MM.1S (cell line): ENCODE data around the gene LRRC4C.

Experiments
- DNase-seq: peaks from one replicate; pipeline ENCODE4 v3.0.0-alpha.2; 2015
- H2AFZ ChIP-seq: fragments of 300-600 bp; sonication (generic); 2 replicates; pipeline ENCODE4 v1.6.0; 2016; ENCODE audit warnings: antibody characterized with exemption, low read length
- H3F3A ChIP-seq: fragments of 300-600 bp; sonication (generic); 2 replicates; pipeline ENCODE4 v1.6.1; 2016; ENCODE audit warnings: mild to moderate bottlenecking, antibody characterized with exemption, low read length, moderate library complexity, mixed read lengths; ENCODE audit not compliant: insufficient read depth
- H3K27ac ChIP-seq: fragments of 300-600 bp; sonication (generic); 2 replicates; pipeline ENCODE4 v1.5.1; 2016; ENCODE audit warnings: mild to moderate bottlenecking, low read length
- H3K27me3 ChIP-seq: fragments of 300-600 bp; sonication (generic); replicated peaks from 2 replicates; pipeline ENCODE4 v1.6.0; 2016; ENCODE audit warnings: low read length; ENCODE audit not compliant: insufficient read depth
- H3K36me3 ChIP-seq: fragments of 300-600 bp; sonication (generic); replicated peaks from 2 replicates; pipeline ENCODE4 v1.6.1; 2016; ENCODE audit warnings: mild to moderate bottlenecking, low read length, mixed read lengths; ENCODE audit not compliant: insufficient read depth
- H3K4me1 ChIP-seq: fragments of 300-600 bp; sonication (generic); 2 replicates; pipeline ENCODE4 v1.6.1; 2016; ENCODE audit warnings: low read length, mixed read lengths
- H3K4me2 ChIP-seq: fragments of 300-600 bp; sonication (generic); 2 replicates; pipeline ENCODE4 v1.6.0; 2016; ENCODE audit warnings: low read depth, low read length
- H3K4me3 ChIP-seq: fragments of 300-600 bp; sonication (generic); 2 replicates; pipeline ENCODE4 v1.5.1; 2016; ENCODE audit warnings: low read length, mixed read lengths
- H3K79me2 ChIP-seq: fragments of 300-600 bp; sonication (generic); 2 replicates; pipeline ENCODE4 v1.6.1; 2016; ENCODE audit warnings: mixed run types, low read length, mixed read lengths
- H3K9ac ChIP-seq: fragments of 300-600 bp; sonication (generic); 2 replicates; pipeline ENCODE4 v1.6.1; 2016; ENCODE audit warnings: low read length, mixed read lengths
- H3K9me2 ChIP-seq: fragments of 300-600 bp; sonication (generic); replicated peaks from 2 replicates; pipeline ENCODE4 v1.6.1; 2016; ENCODE audit warnings: mild to moderate bottlenecking, low read length, mixed read lengths; ENCODE audit not compliant: insufficient read depth
- H3K9me3 ChIP-seq: fragments of 300-600 bp; sonication (generic); replicated peaks from 2 replicates; pipeline ENCODE4 v1.6.1; 2016; ENCODE audit warnings: mild to moderate bottlenecking, low read length, mixed read lengths; ENCODE audit not compliant: insufficient read depth
- H4K20me1 ChIP-seq: fragments of 300-600 bp; sonication (generic); 2 replicates; pipeline ENCODE4 v1.6.1; 2016; ENCODE audit warnings: mild to moderate bottlenecking, low read length, moderate library complexity, mixed read lengths; ENCODE audit not compliant: insufficient read depth
- CTCF ChIP-seq: fragments of 300-600 bp; sonication (generic); IDR thresholded peaks from 2 replicates; pipeline ENCODE4 v1.5.1; 2016; ENCODE audit warnings: antibody characterized with exemption, low read length, mixed read lengths
- EZH2 ChIP-seq: fragments of 300-600 bp; sonication (generic); optimal IDR thresholded peaks from 2 replicates; pipeline ENCODE3; 2017; ENCODE audit warnings: low read depth, mild to moderate bottlenecking, antibody characterized with exemption, low read length, mixed read lengths
- EZH2phosphoT487 ChIP-seq: fragments of 300-600 bp; sonication (generic); IDR thresholded peaks from 2 replicates; pipeline ENCODE4 v1.6.1; 2018; ENCODE audit warnings: antibody characterized with exemption, low read length

Gene LRRC4C

GRCh38 chr11:41190437-41191082, 268.9 kb downstream of the LRRC4C start:
- no peaks in the 10 kb centered on the region for H3K79me2 ChIP-seq
- no peaks in the 10 kb centered on the region for H3F3A ChIP-seq
- TF ChIP-seq CTCF (no peak), EZH2phosphoT487 (no peak), EZH2 (no peak)
- no peak overlapping the region for H3K4me2 ChIP-seq
- no peaks in the 10 kb centered on the region for H4K20me1 ChIP-seq
- H3K4me3 ChIP-seq = no peak overlapping the region
- H3K27me3 ChIP-seq = no peaks in the 10 kb centered on the region
- H3K4me1 ChIP-seq = no peaks in the 10 kb centered on the region
- no peak overlapping the region for H2AFZ ChIP-seq
- DNase-seq = no peak
- no peaks in the 10 kb centered on the region for H3K9me2 ChIP-seq
- no peak overlapping the region for H3K9ac ChIP-seq
- no peaks in the 10 kb centered on the region for H3K36me3 ChIP-seq
- H3K27ac ChIP-seq = no peak overlapping the region
- no peaks in the 10 kb centered on the region for H3K9me3 ChIP-seq

- no peaks in the 10 kb centered on the region for H3K79me2 ChIP-seq
- H3K4me3 ChIP-seq = no peak overlapping the region
- H3K27me3 ChIP-seq = no peaks in the 10 kb centered on the region
- H3K9ac ChIP-seq = no peak overlapping the region
- no peak overlapping the region for H3K4me2 ChIP-seq
- TF ChIP-seq CTCF = no peak
- no peak for TF ChIP-seq EZH2phosphoT487
- no peak for TF ChIP-seq EZH2
- H3K9me3 ChIP-seq = no peaks in the 10 kb centered on the region
- no peaks in the 10 kb centered on the region for H3K9me2 ChIP-seq
- no peaks in the 10 kb centered on the region for H4K20me1 ChIP-seq
- H2AFZ ChIP-seq = no peak overlapping the region
- no peaks in the 10 kb centered on the region for H3F3A ChIP-seq
- no peak overlapping the region for H3K27ac ChIP-seq
- no peak for DNase-seq
- H3K36me3 ChIP-seq = no peaks in the 10 kb centered on the region
- no peaks in the 10 kb centered on the region for H3K4me1 ChIP-seq
These were observed 269.6 kb downstream of the LRRC4C start for GRCh38 chr11:41189701-41190436.

- Histone ChIP-seq H3K27ac (no peak overlapping the region), H4K20me1 (no peaks in the 10 kb centered on the region), H3K4me3 (no peak overlapping the region), H3K4me1 (no peaks in the 10 kb centered on the region), H3F3A (no peaks in the 10 kb centered on the region), H3K9me2 (no peaks in the 10 kb centered on the region), H3K9ac (no peak overlapping the region), H3K36me3 (no peaks in the 10 kb centered on the region), H3K79me2 (no peaks in the 10 kb centered on the region), H2AFZ (no peak overlapping the region), H3K27me3 (no peaks in the 10 kb centered on the region), H3K9me3 (no peaks in the 10 kb centered on the region), H3K4me2 (no peak overlapping the region)
- DNase-seq = no peak
- TF ChIP-seq CTCF (no peak), EZH2phosphoT487 (no peak), EZH2 (no peak)
These were observed 281.7 kb downstream of the LRRC4C start for GRCh38 chr11:41177791-41178190.
